Tibial artery (tissue), 4 donors: Measurements from ENCODE around the gene HOGA1.

Source experiments
- DNase-seq, 2 donors: peaks; one replicate each; pipeline ENCODE4 v3.0.0-alpha.2; 2019
- H3K27ac ChIP-seq, 2 donors: fragments of 200-600 bp; sonication (generic) in 1 of 2; 1 replicate in 1 of 2; 2 replicates in 1 of 2; pipeline ENCODE4 v1.5.1; 2018 to 2019; ENCODE audit warnings: mild to moderate bottlenecking in 1 of 2
- H3K27me3 ChIP-seq, 2 donors: fragments of 200-600 bp; sonication (generic) in 1 of 2; one replicate each; pipeline versions ENCODE4 v1.5.1 to v1.6.0; 2016 to 2019
- H3K36me3 ChIP-seq, 3 donors: fragments of 200-600 bp; sonication (generic) in 2 of 3; one replicate each; pipeline ENCODE4 v1.5.1; 2016 to 2019; ENCODE audit warnings: mild to moderate bottlenecking in 2 of 3
- H3K4me1 ChIP-seq, 4 donors: fragments of 200-600 bp; sonication (generic) in 2 of 4; 1 replicate in 3 of 4; 2 replicates in 1 of 4; pipeline ENCODE4 v1.5.1; 2016 to 2019
- H3K4me3 ChIP-seq, 2 donors: fragments of 200-600 bp; sonication (generic) in 1 of 2; 1 replicate in 1 of 2; 2 replicates in 1 of 2; pipeline ENCODE4 v1.5.1; 2018 to 2019; ENCODE audit warnings: mild to moderate bottlenecking in 2 of 2
- H3K9me3 ChIP-seq, 3 donors: fragments of 200-600 bp; sonication (generic) in 1 of 3; one replicate each; pipeline ENCODE4 v1.5.1; 2016 to 2019
- intact Hi-C: fragments of 100-400 bp; cut with DNase I; formaldehyde crosslinking; loops from one replicate; pipeline ENCODE4 v1.15.0; 2023; ENCODE audit warnings: low total_unique reads
- TF ChIP-seq, protein P1 (sequence below), 2 experiments: fragments of 200-600 bp in 1 of 2; fragments of 450-650 bp in 1 of 2; IDR thresholded peaks; one replicate each; pipeline ENCODE4 v1.5.1; 2017 to 2019; ENCODE audit warnings: antibody characterized with exemption in 2 of 2, mild to moderate bottlenecking in 1 of 2, moderate library complexity in 1 of 2

Gene HOGA1

DNA sequence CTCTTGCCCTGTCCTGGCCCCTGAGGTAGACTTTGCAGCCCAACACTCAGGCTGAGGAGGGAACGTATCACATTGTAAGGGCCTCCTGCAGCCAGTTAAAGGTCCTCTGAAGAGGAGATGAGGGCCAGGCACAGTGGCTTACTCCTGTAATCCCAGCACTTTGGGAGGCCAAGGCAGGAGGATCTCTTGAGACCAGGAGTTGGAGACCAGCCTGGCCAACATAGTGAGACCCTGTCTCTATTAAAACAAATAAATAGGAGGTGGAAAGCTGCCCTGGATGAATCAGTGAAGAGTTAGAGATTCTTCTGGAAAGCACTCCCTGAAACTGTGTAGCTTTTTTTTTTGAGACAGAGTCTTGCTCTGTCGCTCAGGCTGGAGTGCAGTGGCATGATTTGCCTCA, 3.0 kb downstream of the HOGA1 start:
- peaks cover 0 to 22% (median 15%) of the 10 kb centered on the region in 4 donors for H3K4me1 ChIP-seq
- no peaks in the 10 kb centered on the region for H3K9me3 ChIP-seq
- no peaks in the 10 kb centered on the region for H3K36me3 ChIP-seq
- no peak overlapping the region for H3K27ac ChIP-seq
- no peak for DNase-seq
- no peak overlapping the region for H3K4me3 ChIP-seq
- TF ChIP-seq, protein P1, sequence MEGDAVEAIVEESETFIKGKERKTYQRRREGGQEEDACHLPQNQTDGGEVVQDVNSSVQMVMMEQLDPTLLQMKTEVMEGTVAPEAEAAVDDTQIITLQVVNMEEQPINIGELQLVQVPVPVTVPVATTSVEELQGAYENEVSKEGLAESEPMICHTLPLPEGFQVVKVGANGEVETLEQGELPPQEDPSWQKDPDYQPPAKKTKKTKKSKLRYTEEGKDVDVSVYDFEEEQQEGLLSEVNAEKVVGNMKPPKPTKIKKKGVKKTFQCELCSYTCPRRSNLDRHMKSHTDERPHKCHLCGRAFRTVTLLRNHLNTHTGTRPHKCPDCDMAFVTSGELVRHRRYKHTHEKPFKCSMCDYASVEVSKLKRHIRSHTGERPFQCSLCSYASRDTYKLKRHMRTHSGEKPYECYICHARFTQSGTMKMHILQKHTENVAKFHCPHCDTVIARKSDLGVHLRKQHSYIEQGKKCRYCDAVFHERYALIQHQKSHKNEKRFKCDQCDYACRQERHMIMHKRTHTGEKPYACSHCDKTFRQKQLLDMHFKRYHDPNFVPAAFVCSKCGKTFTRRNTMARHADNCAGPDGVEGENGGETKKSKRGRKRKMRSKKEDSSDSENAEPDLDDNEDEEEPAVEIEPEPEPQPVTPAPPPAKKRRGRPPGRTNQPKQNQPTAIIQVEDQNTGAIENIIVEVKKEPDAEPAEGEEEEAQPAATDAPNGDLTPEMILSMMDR (IDR thresholded peaks at IDR 0.05), result no peak
- intact Hi-C loops, result no loop called here
- no peaks in the 10 kb centered on the region for H3K27me3 ChIP-seq

DNA sequence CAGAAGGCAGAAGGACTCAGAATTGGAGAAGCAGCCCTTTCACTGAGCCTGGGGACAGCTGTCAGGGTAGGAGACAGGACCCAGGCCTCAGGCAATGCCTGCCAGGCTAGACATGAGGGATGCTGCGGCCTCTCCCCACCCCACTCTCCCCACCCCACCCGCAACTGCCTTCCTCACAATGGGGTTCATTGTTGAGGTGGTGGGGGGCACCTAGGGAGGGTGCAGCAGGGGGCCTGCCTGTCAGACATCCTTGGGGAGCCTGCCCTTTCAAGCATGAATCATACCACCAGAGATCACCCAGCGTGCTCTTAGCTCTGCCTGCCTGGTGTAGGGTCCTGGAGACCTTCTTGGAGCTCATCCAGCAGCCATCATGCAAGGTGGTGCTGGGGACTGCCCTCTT, 5.3 kb downstream of the HOGA1 start, which contains the start of gene C10orf62:
Gene C10orf62, plus strand, starts transcription at position 243 of the 400 bp plus-strand sequence. CDS start 177 bp downstream, outside the sequence.
- Histone ChIP-seq H3K4me1 (peaks cover 0 to 27% (median 17%) of the 10 kb centered on the region in 4 donors), H3K9me3 (no peaks in the 10 kb centered on the region), H3K27ac (no peak within 1 kb of the TSS), H3K27me3 (no peaks in the 10 kb centered on the region), H3K36me3 (no peaks in the 10 kb centered on the region), H3K4me3 (no peak within 1 kb of the TSS)
- intact Hi-C loops, result no loop called here
- DNase-seq, result no peak
- TF ChIP-seq, protein P1 (IDR thresholded peaks at IDR 0.05), result no peak

DNA sequence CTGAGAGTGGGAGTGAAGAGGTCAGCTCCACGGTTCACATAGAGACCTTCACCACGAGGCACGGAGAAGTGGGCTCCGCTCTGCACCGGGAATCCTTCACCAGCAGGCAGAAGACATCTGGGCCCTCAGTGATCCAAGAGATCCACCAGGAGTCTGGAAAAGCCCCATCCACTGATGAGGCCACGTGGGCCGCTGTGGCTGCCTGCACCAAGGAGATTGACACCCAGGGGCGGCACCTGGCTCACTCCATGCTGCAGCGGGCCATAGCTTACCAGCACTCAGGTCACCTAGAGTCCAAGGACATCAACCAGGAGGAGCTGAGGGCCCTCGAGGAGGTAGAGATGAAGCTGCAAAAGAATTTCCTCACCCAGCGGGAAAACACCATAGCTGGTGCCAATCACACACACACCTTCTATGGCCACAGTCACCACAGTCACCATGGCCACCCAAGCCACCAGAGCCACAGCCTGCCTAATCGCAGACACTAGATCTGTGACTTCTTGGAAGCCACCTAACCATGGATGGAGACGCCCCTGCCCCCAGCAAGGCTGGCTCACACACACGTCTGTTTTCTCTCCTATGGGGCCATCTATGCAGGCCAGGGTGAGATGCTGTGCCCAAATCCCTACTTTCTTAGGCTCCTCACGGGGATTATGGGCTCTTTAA, 6.0 kb downstream of the HOGA1 start:
- DNase-seq, result no peak
- TF ChIP-seq, protein P1 (IDR thresholded peaks at IDR 0.05), result no peak
- H3K9me3 ChIP-seq, result no peaks in the 10 kb centered on the region
- no peak overlapping the region for H3K4me3 ChIP-seq
- no peaks in the 10 kb centered on the region for H3K36me3 ChIP-seq
- H3K27ac ChIP-seq, result no peak overlapping the region
- H3K4me1 ChIP-seq, result peaks cover 0 to 27% (median 16%) of the 10 kb centered on the region in 4 donors
- no peaks in the 10 kb centered on the region for H3K27me3 ChIP-seq
- intact Hi-C loops, result loop anchor here (5.0 kb wide), 1 partner anchor 928 kb away; no protein-coding TSS in a partner anchor

DNA sequence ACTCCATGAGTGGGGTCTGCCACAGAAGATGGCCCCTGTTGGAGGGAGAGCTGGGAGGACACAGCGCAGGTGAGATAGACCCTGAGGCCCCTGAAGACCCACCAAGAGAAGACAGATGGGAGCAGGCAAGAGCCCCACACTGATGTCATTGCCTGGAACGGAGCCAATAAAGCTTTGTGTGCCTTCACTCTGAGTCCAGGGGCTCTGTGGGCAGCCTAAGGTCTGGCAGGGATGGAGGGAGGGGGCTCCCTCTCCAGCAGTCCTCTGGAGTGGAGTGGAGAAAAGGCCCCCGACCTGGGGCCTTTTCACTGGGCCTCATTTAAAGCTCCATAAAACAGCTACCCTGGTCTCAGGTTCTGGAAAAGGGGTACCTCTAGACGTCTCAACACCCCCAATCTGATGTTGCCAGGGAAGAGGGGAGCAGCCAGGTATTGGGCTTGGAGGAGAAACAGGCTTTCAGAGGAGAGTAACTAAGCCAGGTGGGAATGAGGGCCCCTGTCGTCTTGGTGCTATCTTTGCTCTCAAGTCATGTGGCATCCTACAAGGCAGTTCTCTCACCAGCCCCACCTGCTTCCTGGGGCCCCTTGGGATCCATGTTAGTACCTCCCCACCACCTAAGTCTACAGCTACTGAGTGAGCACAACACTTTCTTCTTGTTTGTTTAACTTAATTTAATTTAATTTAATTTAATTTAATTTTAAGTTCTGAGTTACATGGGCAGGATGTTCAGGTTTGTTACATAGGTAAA, 6.7 kb downstream of the HOGA1 start:
- H3K4me1 ChIP-seq, result peaks cover 0 to 34% (median 23%) of the 10 kb centered on the region in 4 donors
- DNase-seq, result no peak
- no peak overlapping the region for H3K4me3 ChIP-seq
- TF ChIP-seq, protein P1 (IDR thresholded peaks at IDR 0.05), result no peak
- intact Hi-C loops, result loop anchor here (5.0 kb wide), 1 partner anchor 929 kb away; no protein-coding TSS in a partner anchor
- no peaks in the 10 kb centered on the region for H3K27me3 ChIP-seq
- H3K9me3 ChIP-seq, result no peaks in the 10 kb centered on the region
- no peaks in the 10 kb centered on the region for H3K36me3 ChIP-seq
- no peak overlapping the region for H3K27ac ChIP-seq

DNA sequence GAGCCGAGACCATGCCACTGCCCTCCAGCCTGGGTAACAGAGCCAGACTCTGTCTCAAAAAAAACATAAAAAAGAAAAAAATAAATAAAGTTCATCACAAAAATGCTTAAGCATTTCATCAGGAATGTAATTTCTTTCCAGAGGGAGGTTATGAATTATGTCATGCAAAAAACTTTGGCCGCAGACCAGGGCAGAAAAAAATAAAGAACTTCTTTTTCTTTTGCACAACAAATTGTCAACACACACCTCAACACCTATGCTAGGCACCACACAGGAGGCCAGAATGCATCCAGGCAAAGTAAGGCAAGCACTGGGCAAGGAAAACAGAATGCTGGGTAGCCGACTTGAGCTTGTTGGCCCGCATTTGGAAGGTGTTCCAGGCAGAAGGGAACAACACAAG, 9.2 kb downstream of the HOGA1 start:
- no peak for DNase-seq
- Histone ChIP-seq H3K4me3 (no peak overlapping the region), H3K27ac (peak overlapping the region; percentile 83 to 93), H3K4me1 (peaks cover 0 to 56% (median 34%) of the 10 kb centered on the region in 4 donors), H3K9me3 (no peaks in the 10 kb centered on the region), H3K27me3 (no peaks in the 10 kb centered on the region), H3K36me3 (no peaks in the 10 kb centered on the region)
- TF ChIP-seq, protein P1 (IDR thresholded peaks at IDR 0.05), result no peak
- intact Hi-C loops, result loop anchor here (5.0 kb wide), 1 partner anchor 931 kb away; no protein-coding TSS in a partner anchor
